NCI-H748 (cell line): Measurements from ENCODE around the gene PALLD.

Source experiments
- DNase-seq: peaks from one replicate; lab custom pipeline; 2025; ENCODE audit not compliant: unreplicated experiment; lab: John Stamatoyannopoulos, UW

PALLD gene

DNA sequence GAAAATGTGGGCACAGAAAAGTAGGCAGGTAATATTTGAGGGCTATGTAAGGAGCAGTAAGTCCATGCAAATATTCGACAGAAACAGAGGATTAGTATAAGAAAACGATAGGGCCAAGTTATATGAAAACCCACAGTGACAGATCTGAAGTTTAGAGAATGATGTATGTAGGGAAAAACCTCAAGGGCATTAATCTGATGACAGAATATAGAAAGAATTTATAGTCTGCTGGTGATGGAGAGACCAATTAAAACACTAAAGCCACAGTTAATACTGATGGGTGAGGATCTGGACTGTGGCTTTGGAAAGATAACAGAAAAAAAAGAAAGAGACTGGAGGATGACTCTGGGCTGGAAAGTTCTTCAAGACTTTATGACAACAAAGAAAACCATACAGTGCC, 169.7 kb downstream of the PALLD start:
- no peak for DNase-seq

DNA sequence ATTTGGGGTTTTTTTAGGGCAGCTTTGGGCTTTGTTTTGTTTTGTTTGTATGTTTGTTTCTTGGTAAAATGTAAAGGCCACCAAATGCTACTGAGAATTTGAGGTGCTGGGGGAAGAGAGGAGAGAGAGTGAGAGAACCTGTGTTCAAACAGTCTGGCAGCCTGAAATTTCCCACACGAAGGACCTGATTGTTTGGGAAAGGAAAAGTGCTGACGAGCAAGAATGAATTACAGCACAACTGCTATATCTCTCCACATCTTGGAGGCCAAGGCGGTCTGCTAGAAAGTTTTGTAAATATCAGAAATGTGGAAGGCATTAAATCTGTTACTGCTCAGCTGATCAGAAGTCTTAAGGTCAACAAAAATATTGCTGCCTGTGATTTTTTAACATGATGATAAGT, 170.5 kb downstream of the PALLD start:
- no peak for DNase-seq

DNA sequence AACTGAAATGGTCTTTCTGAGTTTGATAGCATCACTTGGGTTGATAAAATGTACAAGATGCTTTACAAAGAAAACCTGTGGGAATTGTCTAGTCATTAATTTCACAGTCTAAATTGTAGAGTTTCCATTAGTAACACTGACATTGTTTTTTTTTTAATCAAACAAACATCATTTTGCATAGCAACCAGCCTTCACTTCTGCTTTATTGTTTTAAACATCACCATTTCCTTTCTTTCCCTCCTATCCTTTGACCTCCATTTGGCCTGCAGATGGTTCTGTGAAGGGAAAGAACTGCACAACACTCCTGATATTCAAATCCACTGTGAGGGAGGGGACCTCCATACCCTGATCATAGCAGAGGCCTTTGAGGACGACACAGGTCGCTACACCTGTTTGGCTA, 171.1 kb downstream of the PALLD start:
- DNase-seq: no peak

DNA sequence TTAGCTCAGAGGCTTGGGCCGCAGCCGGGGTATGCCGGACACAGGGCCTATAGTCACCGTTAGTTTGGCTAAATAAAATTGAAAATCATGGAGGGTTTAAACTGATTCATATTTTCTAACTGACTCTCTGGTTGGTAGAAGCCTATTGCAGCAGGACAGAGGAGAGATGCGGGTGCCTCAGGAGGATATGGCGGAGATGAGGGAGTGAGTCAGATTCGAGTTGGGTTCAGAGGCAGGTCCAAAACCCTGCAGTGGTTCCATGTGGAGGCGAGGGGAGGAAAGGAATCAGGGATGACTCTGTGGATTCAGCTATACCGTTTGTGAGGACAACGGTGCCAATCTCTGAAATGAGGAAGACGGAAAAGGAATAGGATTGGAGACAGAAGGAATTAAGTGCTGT, 176.6 kb downstream of the PALLD start:
- DNase-seq: no peak

DNA sequence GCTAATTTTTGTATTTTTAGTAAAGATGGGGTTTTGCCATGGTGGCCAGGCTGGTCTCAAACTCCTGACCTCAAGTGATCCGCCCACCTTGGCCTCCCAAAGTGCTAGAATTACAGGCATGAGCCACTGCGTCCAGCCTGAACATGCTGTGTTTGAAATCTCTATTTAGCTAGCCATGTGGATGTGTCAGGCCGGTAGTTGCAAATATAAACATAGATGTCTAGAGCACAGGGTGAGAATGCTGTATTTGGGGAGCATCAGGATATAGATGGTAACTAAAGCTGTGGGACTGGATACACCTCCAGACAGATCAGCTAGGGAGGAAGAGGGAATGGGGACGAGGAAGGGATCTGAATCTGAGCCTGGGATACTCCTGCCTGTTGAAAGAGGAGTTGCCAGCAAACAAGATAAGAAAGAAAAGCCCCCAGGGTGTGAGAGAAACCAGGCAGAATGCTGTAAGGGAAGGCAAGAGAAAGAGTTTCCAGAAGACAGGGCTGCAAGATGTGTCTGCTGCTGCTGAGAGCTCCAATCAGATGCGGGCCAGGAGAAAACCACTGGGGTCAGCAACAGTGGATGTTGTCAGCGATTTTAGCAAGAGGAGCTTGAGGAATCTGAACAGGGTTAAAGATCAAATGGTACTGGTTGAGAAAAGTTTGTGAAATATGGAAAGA, 177.4 kb downstream of the PALLD start:
- no peak for DNase-seq

DNA sequence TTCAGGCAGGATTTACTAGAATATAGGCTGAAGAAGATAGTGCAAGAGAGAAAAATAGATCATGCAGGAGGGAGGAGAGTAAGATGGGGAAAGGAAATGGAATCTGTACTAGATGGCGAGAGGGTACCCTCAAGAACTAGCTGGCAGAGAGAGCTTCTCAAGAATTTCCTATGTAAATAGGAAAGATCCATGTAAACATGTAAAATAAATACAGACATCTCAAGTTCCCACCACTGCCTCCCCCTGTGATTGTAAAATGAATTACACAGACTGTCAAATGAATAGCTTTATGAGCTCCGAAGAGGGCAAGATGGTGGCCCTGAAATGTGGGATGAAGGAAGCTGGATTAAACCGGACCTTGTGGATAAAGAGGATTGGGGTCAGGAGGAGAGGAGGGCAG, 178.0 kb downstream of the PALLD start:
- no peak for DNase-seq

DNA sequence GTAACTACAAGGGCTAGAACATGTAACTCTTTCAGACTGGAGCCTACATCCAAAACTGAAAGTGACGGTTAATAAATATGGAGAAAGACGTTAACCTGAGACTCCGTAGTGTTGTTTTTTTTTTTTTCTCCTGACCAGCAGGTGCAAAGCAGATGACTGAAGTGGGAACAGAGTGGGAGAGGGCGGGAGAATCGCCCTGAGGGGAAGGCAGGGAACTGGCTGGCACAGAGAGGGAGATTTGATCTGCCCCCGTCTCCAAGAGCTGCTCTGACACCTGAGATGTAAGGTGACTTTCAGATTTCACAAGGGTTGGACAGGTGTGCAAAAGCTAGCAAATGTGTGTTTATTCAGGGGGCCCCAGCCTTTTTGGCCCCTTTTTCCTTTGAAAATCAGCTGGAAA, 180.2 kb downstream of the PALLD start:
- peak; percentile 33 for DNase-seq

DNA sequence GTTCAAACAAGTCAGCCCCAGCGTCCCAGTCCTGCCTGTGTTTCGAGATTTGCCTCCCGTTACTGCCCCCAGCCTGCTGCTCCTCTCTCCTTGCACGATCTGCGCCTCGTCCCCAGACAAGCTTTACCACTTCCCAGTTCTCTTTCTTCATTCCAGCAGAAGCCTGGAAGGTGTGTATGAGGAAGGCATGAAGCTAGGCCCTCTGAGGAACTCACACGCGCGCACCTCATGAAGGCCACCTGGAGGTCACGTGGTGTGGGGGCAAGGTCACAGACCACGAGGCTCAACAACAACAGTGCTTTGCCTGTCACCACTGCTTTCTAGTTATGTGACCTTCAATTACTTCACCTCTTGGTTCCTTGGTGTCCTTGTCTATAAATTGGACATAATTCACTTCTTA, 181.0 kb downstream of the PALLD start:
- no peak for DNase-seq

DNA sequence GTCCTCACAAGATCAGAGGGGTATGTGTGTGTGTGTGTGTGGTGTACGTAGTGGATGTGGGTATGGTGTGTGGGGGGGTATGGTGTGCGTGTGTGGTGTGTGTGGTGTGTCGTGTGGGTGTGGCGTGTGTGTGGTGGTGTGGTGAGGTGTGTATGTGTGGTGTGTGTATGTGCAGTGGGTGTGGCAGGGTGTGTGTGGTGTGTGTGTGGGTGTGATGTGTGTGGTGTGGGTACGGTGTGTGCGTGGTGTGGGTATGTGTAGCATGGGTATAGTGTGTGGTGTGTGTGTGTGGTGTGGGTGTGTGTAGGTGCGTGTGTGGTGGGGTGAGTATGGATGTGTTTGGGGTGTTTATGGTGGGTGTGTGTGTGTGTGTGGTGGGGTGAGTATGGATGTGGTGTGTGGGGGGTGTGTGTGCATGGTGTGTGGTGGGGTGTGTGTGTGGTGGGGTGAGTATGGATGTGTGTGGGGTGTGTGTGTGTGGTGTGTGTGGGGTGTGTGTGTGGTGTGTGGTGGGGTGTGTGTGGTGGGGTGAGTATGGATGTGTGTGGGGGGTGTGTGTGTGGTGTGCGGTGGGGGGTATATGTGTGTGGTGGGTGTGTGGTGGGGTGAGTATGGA, 182.0 kb downstream of the PALLD start:
- DNase-seq: no peak

DNA sequence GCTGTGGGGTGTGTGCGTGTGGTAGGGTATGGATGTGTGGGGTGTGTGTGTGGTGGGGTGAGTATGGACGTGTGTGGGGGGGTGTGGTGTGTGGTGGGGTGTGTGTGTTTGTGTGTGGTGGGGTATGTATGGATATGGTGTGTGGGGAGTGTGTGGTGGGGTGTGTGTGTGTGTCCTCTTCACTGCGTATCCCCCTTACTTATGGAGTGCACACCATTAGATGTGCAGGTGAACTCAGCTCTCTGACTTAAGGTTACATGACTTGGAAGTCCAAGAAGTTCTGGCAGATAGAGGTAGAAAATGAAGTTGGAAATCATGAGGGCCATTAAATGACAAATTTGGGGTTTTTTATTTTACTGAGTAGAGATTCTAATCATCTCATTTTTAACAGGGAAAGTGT, 182.5 kb downstream of the PALLD start:
- DNase-seq: no peak

DNA sequence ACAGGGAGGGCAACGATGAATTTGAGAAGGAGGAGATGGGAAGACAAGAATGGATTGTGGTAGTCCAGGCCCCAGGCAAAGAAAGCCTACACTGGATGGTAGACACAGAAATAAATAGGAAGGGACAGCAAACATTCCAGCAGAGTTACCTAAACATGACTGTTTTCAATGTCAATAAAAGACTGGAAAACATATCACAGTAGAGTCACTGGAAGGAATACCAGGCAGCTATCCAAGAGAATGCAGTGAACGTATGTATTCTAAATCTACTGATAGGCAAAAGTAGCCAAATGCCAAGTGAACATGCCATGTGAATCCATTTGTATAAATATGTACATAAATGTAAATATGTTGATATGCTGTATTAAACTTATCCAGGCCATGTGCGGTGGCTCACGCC, 183.0 kb downstream of the PALLD start:
- no peak for DNase-seq

DNA sequence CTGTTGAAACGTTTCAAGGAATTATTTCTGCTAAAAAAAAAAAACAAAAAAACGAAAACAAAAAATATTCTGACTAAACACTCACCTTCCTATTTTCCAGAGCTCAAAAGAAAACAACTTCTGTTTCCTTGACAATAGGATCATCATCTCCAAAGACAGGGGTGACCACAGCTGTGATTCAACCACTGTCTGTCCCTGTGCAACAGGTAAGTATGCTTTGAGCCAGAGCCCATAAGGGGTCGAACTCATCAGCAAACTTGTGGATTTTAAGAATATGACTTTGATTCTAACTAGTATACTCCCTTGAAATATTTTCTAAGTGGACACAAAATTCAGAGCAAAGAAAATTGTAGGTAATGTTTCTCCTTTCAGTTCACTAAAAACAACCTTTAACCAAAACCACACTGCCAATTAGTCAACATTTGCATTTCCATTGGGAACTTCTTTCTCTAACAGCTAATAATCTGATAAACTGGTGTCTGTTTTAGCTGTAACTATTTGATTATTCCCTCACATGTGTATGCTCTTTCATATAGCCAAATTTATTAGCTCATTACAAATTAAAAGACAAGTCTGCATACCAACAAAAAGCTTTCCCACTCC, 186.1 kb downstream of the PALLD start:
- DNase-seq: no peak

DNA sequence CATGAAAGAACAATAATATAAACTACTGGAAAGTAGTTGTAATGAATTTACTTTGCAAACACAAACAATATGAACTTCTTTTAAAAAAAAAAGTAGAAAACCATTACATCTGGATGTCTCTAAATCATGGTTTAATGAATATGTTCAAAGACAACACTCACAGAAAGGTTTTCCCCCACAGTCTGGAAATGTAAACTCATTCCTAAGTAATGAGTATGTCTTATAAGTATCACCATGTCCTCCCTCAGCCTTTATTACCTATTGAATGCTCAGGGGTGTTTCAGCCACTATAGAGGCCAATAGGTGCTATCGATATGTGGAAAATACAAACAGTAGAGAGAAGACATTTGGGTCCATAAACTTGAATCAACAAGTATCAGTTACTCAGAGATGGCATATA, 186.7 kb downstream of the PALLD start:
- DNase-seq: no peak

DNA sequence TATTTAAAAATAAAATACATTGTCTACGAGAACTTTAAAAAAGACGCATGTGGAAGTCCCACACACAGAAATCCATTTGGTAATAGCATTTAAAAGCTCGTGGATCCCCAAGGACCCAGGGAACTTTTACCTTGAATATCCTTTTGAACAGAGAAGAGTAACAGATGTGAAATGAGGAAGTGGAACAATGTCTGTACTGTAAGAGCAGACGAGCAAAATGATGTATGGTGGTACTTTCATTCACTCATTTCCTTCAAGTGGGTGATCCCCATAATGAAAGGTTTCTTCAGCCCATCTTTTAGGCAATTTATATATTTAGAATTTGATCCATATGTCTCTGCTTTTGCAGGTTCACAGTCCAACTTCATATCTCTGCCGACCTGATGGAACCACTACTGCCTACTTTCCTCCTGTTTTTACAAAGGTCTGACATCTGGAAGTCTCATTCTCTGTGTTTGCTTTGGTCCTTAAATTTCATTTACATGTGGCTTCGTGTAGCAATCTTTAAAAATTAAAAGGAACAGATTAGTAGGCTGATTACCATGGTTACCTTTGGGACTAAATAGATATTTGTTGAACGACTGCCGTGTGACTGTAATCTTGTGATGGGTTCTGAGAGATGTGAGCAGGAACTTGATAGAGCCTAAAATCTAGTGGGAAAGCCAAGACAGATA, 188.4 kb downstream of the PALLD start:
- no peak for DNase-seq

DNA sequence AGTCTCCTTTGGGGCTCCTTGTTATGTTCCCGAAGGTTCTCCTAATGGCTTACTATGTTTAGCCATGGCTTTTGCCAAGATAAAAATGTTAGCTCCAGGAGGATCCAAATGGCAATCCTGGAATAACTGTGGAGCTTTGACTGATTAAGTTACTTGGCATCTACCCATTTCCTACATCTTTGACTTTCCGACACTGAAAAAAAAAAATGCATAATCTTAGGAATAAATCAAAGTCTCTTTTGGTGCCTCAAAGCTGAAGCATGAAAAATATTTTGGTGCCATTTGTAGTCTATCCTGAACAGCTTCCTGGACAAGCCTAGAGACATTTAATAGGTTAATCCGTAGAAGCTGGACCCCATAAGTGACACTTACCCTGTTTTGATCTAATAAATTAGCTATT, 191.7 kb downstream of the PALLD start:
- no peak for DNase-seq

DNA sequence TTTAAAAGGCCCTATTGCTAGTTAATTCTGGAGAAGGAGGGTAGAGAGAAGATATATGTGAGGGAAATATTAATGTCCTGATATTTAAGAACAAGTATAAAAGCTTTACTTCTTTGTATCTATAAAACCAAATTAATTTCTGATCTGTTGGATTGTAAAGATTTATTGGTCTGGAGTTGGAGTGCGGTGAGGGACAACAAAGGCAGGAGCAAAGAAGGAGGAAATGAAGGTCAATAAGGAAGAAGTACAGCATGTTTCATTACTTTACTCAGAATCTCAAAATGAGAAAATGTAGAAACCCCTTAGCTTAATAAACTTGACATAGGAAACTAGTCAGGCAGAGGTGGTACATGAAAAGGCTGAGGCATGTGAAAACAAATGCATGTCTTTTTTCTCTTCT, 192.9 kb downstream of the PALLD start:
- DNase-seq: no peak

DNA sequence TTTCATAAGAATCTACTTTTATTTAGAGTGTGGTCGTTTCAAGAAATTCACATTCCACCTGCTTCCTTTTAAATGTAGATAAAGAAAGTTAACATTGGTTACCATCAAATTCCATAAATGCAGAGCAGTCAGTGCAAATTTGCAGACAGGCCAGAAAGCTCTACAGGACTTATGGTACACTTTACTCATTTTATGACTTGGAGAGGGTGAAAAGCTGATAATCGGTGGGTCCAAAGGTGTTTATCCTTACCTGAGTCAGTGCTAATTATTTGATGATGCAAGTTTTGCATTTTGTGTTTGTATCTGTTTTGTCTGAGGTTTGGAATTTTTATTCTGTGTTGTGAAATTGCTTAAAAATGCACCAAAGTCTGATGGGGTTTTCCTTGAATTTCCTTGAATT, 193.3 kb downstream of the PALLD start:
- no peak for DNase-seq

DNA sequence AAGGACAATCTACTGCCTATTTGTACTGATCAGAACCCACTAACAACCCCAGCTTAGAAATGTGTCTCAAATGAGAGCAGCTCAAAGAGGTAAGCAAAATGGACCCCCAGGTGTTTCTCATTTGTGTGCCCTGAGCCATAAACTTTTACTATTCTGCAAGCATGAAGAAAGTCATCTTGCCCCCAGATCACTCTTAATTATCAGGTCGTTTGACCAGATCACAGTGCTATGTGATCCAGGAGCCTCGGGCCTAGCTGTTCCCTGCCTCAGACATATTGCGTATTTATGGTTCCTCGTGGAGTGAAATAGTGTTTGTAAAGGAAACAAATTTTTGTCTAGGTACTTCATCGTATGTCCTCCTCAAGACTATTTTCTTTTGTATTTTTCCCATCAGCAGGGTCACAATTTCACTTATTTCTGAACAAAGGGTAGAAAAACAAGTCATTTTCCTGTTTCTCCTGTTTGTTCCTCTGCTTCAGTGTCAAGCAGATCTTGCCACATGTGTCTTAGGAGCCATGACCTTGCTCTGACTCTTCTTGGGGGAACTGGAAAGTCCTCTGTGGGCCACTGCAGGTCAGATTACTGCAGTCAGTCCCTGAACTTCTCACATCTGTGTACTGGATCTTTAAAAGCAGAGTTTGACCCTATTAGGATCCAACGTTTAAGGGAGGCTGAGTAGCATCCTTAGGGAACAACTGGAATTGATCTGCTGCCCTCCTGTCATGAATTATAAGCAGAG, 194.9 kb downstream of the PALLD start:
- no peak for DNase-seq

DNA sequence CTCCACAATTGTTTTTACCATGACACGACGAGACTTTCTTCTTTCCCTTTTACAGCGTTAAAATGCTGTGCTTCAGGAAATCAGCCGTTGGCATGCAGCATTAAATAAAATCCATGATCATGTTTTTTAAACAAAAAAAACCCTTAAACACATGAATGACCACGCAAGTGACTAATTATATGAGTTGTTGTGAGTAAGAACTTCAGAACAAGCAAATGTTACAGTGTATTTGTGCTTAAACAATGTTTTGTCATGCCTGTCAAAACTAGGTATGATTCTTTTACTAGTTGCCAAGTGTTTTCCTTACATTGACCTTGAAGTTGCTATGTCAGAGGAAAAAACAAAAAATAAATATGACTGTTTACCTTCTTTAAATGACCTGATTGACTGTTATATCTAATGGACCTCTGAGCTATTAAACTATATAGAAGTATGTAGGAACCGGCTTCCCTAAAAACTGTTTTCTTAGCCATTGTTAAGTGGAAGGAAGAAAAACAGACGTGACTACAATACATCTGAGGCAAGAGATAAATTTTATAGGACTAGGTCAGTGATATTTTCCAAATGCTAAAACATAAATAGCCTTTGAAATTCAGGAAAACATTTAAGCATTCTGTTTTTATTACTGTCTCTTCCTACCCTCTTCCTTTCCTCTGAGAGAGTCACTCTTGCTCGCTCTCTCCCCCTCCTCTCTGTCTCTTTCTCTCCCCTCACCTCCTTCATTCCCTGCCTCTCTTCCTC, 197.1 kb downstream of the PALLD start:
- DNase-seq: no peak

DNA sequence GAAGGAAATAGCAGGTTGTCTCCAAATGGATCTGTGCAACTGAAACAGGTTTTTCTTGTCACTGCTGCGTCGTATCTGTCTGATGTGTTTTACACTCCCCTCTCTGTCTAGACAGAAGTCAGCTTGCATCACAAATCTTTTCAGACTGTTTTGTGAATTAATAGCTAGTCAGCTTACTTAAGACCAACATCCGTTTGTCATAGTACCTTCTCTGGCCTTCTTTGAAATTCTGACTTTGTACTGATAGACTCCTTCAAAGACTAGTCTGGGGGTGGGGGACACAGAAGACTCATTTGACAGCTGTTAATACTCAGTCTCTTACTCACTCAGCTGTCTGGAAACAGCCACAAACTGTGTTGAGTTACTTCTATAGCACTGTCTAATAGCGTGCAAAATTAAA, 197.8 kb downstream of the PALLD start:
- no peak for DNase-seq

DNA sequence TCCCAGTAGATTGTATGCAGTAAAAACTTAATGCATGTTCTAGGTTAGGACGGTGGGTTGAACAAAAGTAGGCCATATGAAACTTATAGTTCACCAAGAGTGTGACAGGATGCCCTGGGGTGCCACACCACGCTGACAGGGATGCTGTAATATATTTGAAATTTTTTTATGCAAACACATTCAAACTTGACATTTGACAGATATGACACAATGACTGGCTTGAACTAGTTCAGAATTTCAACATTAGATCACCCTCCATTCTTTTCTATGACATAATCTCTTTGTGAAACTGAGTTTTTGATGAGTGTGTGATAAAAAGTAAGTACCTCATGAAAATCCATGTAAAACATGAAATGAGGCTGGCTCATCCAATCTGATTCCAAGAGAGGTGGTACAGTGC, 198.4 kb downstream of the PALLD start:
- DNase-seq: no peak
